Testis (tissue), 2 donors: Measurements from ENCODE around the gene TNK2.

Experiments
- POLR2A ChIP-seq: fragments of 450-650 bp; IDR thresholded peaks from one replicate; pipeline ENCODE4 v1.6.1; 2017; ENCODE audit warnings: antibody characterized with exemption, mild to moderate bottlenecking, moderate library complexity
- TF ChIP-seq, protein P1 (sequence below), 3 experiments: fragments of 450-650 bp in 2 of 3; fragments of 200-600 bp in 1 of 3; sonication (generic) in 1 of 3; IDR thresholded peaks; one replicate each; pipeline ENCODE4 v1.5.1; 2016 to 2019; ENCODE audit warnings: antibody characterized with exemption in 3 of 3, mild to moderate bottlenecking in 2 of 3, moderate library complexity in 1 of 3

DNA sequence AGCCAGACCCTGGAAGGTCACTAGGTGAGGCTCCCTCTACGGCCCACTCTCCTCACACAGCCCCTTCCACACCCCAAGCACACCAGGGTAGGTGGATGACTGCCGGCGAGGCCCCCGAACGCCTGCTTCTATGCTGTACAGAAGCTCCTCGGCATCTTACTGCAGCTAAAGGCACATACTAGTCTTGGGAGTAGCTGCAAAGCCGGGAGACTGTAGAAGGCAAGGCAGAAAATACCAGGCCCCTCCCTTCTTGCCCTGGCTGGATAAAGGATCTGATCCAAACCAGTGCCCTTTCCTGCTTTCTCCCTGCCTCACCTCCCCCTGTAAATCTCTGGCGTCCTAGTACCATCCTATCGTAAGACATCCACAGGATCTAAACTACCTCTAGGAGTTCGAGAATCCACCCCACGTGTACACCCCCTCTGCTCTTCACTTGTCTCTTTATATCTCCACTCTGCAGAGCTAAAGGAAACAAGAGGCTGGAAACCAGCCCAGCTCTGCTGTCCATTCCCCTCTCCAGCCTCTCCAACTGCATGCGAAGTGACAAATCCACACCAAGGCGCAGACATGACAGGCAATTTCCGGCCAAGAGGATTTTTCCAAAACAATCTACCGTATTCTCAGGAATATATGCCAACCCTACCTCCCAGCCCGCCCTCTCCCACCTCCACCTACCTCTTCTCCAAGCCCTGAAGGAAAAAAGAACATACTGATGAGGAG, 11.8 kb downstream of the TNK2 start:
- TF ChIP-seq, protein P1, sequence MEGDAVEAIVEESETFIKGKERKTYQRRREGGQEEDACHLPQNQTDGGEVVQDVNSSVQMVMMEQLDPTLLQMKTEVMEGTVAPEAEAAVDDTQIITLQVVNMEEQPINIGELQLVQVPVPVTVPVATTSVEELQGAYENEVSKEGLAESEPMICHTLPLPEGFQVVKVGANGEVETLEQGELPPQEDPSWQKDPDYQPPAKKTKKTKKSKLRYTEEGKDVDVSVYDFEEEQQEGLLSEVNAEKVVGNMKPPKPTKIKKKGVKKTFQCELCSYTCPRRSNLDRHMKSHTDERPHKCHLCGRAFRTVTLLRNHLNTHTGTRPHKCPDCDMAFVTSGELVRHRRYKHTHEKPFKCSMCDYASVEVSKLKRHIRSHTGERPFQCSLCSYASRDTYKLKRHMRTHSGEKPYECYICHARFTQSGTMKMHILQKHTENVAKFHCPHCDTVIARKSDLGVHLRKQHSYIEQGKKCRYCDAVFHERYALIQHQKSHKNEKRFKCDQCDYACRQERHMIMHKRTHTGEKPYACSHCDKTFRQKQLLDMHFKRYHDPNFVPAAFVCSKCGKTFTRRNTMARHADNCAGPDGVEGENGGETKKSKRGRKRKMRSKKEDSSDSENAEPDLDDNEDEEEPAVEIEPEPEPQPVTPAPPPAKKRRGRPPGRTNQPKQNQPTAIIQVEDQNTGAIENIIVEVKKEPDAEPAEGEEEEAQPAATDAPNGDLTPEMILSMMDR (IDR thresholded peaks at IDR 0.05) = no peak
- TF ChIP-seq POLR2A = no peak
